Activated T-cell treated with anti-CD3 and anti-CD28 coated beads for 48 hours (primary cell): Measurements from ENCODE around the gene PLRG1.
A peak's percentile ranks its signal among the peaks of the same experiment; 100 is the strongest.
"Not testable (repeated sequence)": the region's sequence is repeated elsewhere in the genome, so short reads cannot be mapped to it uniquely, and the experiment has no call there.

Source experiments
- DNase-seq: peaks from one replicate; pipeline ENCODE4 v3.0.0-alpha.2; 2020; ENCODE audit warnings: low read depth

Gene PLRG1

DNA sequence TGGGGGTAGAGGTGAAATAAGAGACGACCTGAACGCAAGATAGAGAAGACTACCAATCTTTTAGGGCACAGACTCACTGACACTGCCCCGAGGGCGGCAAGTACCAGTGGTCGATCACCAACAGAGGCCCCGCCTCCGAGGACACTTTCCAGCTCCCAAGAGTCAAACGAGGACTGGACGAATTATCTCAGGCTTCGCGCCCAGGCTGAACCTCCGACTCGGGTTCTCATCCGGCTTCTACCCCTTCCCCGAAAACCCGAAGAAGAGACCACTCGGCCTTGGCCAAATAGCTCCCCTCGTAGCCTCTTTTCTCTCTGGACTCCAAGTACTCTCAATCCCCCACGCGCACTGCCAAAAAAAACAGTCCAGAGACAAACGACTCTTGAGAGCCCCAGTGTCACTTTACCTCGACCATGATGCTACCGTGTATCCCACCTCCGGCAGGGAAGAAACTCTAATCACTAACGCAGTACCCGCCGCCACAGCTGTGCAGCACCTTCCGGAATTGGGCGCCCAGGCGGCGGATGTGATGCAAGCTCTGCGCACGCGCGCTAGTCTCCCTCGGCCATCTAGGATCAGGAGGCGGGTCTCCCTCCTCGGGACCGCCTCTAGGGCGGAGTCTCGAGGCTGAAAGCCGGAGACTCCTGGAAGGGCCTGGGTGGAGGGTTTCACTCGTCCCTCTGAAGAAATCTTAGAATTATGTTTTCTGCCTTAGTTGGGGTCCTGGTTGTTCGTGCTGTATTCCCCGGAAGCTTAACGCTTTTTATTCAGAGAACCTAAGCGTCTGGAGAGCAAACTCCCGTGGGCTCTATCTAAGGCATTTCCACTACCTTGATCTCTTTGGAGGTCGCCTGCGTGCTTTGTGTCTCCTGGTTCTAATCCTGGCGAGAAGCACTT lies at the start of gene PLRG1:
PLRG1 (minus strand) TSS at position 507 of the 897 bp plus-strand sequence; CDS start at position 415, 92 bp downstream.
- peak; percentile 94 for DNase-seq

DNA sequence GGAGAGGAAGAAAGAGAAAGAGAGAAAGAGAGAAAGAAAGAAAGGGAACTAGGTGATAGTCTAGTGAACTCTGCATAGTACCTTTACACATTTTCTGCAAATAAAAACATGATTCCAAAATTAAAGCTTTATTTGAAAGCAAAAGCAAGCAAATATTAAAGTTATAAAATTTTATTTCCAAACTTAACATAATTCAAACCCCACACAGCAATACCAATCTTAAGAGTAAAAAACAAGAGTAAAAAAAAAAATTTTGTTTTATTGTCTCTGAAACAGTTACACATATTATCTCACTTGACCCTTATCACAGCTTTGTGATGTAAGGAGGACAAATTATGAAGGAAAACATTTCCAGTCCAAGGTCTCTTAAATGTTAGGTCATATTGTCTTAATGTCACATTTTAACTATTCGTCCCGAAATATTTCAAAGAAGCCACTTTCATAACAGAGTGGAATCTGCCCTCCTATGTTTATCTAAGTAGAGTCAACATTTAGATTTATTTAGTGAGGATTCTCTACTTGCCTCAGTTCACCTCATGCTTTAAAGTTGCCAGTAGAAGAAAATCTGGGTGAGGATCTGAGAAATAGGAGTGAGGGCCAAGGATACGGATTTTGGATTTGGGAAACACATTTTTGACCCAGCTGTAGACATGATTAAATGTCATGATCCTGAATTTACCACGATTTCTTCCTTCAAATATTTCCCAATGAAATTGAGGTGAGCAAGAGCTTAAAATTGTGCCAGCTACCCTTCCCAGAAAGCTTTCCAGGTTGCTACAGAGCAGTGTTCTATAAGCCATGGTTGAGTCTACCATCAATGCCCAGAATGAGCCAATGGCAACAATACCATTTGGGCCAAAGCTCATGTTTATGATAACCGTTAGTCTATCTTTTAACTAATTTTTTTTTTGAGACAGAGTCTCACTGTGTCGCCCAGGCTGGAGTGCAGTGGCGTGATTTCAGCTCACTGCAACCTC lies 47.9 kb upstream of the PLRG1 start:
- DNase-seq: no peak

DNA sequence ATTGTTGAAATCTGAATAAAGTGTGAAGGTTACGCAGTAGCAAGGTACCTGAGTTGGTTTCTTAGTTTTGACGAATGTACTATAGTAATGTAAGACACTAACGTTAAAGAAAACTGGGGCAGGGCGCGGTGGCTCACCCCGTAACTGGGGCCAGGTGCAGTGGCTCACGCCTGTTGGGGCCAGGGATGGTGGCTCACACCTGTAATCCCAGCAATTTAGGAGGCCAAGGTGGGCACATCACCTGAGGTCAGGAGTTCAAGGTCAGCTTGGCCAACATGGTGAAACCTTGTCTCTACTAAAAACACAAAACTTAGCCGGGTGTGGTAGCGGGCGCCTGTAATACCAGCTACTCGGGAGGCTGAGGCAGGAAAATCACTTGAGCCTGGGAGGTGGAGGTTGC lies 47.1 kb upstream of the PLRG1 start:
- not testable (repeated sequence) for DNase-seq

DNA sequence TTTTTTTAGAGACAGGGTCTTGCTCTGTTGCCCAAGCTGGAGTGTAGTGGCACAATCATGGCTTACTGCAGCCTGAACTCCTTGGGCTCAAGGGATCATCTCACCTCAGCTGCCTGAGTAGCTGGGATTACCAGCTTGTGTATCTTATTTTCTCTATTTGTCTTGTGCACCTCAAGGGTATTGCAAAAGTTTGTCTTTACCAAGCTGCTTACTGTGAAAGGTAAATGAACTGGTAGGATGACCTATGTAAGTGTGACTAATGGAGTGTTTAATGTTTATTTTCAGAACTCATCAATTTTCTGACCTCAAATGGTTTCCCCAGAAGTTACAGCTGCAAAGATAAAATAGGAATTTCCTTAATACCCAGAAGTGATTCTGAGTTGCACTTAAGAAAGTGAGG lies 45.6 kb upstream of the PLRG1 start:
- DNase-seq: no peak

DNA sequence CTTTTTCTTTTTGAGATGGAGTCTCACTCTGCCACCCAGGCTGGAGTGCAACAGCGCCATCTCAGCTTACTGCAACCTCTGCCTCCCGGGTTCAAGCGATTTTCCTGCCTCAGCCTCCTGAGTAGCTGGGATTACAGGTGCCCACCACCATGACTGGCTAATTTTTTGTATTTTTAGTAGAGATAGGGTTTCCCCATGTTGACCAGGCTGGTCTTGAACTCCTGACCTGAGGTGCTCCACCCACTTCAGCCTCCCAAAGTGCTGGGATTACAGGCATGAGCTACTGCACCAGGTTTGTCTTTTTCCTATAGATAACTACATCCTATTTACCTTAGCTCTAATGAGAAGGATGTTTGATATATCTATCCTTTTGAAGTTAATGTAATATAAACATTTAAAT lies 44.1 kb upstream of the PLRG1 start:
- not testable (repeated sequence) for DNase-seq

DNA sequence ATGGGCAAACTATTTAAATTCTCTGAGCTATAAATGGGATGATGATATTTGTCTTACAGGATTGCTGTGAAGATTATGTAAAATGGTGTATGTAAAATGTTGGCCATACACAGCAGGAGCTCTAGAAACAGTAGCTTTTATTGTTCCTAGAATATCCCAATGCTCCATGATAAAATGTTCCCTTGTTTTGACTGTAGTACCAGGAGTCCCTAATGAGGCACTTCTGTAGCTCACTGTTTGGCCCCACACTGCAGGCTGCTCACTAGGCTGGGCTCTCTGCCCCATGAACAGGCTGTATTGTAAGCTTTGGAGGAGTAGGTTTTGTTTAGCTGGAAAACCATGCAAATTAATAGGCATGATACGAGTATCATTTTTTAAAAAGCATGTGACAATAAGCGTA lies 43.7 kb upstream of the PLRG1 start:
- no peak for DNase-seq

DNA sequence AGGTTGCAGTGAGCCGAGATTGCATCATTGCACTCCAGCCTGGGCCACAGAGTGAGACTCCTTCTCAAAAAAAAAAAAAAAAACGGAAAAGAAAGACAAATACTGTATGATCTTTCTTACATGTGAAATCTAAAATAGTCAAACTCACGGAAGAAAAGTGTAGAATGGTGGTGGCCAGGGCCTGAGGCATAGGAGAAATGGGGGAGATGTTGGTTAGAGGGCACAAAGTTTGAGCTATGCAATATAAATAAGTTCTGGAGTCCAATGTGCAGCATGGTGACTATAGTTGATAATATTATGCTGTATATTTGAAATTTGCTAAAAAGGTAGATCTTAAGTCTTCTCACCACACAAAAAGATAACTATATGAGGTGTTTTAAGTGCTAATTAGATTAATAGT lies 41.7 kb upstream of the PLRG1 start:
- no peak for DNase-seq

DNA sequence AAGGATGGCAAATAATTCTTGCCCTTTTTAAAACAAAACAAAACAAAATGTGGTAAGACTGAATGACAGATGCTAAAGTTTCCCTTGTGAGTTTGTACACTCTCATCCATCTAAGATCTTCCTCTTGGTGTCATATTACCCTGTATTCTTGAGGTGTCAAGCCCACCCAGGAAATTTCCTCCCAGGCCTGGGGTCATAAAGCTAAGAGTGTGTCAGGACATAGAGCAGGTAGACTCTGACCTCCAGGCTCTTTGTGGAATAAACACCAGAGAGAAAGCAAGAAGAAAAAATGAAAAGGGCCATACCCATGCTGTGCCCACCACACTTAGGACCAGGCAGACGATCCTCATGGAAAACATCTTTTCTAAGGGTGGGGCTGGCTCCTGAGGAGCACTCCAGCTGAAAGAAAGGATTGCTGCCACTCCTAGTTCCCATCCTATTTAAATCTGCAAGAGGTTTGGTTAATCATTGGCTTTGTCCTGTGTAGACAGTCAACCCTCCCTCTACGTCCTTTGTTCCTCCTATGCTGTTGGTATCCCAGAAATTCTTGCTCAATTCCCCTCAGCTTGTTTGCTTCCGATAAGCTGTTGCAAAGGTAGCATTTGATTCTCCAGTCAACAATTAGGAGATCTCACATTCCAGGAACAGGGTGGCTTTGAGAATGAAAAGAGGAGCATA lies 40.3 kb upstream of the PLRG1 start, which contains the start of gene FGA:
FGA (minus strand) TSS at position 414 of the 678 bp plus-strand sequence; CDS start at position 359, 55 bp downstream.
- no peak for DNase-seq

DNA sequence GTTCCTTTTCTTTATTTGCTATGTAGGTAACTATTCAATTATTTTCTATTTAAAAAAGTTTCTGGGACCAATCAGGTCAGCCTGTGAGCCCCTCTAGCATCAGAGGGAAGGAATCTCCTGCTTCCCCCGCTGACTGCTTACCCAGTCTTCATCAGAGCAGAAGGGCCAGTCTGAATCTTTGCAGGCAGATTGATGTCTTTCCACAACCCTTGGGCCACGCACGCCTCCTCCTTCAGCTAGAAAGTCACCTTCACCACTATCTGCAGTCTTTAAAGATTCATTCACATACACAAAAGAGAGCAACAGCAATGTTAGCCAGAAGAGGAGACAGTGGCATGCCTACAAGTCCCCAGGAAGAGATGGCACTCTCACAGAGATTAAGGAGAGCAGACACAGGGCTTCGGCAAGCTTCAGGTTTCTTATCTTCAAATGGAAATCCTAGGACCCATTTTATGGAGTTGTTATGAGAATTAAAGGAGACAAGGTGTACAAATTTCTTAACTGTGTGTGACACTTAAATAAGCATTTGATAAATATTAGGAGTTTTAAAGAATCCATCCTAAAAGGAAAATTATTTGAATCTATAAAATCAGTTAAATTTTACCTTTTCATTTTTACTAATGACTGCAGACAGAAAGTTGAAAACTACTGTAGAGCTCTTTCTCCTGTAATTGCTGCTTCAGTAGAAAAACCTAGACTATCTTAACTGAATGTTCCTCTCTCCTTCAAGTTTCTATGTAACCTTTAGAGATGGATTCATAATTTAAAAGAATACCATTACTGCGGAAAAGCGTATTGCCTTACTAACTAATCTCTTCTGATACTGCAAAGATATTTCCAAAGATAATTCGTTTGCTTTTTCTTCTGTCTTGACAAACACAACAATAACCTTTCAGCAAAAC lies 39.3 kb upstream of the PLRG1 start:
- no peak for DNase-seq

DNA sequence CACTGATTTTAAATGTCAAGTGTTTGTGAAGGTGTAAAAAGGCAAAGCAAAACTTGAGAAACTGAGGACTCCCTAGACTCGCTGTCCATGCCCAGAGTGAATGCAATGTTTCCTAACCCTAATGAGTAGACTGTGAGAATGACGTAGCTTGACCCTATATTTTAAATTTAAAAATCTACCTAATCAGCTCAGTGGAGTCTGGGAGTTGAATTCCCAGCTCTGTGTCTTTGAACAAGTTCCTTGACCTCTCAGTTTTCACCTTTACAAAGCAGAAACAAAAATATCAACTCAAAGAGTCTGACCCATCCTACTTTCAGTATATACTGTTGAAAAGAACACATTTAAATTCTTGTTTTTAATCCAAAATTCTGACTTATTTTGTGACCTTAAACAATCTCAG lies 38.0 kb upstream of the PLRG1 start:
- DNase-seq: no peak

DNA sequence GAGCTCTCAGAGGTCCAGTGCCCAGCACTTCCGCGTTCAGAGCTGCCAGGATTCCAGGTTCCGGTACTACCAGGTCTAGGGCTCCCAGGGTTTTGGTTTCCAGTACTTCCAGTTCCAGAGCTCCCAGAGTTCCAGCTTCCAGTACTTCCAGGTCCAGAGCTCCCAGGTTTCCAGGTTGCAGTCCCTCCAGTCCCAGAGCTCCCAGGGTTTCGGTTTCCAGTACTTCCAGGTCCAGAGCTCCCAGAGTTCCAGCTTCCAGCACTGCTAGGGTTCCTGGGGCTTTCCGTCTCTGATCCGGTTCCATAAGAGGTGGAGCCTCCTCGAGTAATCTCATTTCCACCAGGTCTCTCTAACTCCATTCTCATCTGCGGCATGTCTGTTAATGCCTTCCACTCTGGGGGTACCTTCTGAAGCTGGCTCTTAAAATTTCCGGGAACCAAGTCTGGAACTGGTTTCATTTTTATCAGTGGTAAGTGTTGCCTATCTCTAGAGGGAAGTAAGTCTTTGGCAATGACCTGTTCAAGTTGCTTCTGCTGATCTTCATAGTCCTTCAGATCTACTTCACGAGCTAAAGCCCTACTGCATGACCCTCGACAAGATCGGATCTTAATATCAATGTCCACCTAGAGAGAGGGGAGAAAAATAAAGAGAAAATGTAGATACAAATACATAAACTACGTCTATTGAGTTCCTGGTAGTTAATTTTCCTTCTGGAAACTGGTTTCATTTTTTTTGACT lies 36.3 kb upstream of the PLRG1 start:
- no peak for DNase-seq

DNA sequence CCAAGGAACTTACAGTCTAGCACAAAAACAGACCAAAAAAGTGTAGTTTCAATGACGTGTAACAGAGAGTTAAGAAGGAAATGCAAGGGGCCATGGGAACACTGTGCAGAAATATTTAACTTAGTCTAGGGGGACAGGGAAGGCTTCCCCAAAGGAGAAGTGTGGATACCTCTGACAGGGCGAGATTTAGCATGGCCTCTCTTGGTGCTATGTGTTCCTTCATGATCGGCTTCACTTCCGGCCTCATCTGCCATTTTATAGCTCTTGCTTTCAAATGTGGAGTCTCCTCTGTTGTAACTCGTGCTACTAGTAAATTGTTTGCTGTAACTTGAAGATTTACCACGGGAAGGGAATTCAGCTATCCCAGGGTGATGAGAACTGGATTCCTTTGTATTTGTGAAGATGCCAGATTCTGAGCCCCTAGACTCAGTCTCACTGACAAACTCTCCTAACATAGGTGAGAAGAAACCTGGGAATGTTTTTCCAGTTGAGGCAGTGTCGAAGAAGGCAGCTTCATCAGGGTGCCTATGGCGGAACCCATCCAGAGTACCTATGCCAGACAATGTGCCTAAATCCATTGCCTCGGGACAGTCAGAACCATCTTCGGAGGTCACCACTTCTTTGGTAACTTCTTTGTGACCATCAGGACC lies 35.3 kb upstream of the PLRG1 start:
- DNase-seq: no peak

DNA sequence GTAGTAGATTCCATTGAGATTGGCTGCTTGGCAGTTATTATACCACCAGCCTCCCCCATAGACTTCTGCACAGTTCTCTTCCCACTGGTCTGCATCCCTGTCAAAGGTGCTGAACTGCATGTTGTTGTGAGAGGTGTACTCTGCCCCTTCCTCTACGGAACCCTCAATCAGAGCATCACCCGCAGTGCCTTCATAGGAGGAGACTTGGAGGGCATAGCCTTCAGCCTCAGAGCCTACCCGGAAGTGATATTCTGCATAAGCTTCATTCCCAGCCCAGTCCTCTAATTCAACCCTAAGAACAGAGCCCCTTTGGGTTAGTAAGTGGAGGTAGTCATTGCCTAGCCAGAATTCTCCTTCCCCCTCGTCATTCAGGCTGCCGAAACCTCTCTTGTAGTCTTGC lies 34.1 kb upstream of the PLRG1 start:
- DNase-seq: no peak

DNA sequence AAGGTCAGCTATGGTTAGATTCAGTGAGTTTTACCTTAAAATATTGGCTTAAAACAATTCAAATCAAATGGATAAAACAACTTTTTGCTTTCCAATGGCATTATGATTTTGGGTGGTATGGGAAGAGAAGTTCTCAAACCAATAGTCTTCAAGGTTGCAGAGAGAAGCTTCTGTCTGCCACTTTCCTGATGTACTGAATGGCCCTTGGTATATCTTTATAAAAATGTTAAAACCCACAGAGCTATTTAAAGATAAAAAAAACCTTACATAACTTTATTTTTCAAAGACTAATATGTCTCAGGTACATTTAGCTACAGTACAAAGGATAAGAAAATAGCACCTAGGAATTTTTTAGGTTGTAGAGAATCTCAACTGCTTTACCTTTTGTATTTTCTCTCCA lies 33.5 kb upstream of the PLRG1 start:
- no peak for DNase-seq

DNA sequence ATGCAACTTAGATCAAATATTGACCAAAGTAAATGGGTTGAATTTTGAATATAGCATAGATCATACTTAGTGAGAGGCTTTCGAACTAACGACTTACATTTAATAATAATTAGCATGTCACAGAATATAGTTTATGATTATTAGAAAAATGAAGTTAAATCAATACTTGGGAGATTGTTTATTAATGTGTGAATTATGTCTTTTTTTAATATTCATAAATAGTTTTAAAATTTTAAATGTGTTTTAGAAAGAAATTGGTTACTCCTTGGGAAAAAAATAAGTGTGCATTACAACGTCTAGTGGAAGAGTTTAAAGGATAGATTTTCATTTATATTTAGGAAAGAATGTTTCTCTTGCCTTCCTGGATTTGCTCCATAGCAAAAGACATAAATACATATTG lies 33.0 kb upstream of the PLRG1 start:
- no peak for DNase-seq

DNA sequence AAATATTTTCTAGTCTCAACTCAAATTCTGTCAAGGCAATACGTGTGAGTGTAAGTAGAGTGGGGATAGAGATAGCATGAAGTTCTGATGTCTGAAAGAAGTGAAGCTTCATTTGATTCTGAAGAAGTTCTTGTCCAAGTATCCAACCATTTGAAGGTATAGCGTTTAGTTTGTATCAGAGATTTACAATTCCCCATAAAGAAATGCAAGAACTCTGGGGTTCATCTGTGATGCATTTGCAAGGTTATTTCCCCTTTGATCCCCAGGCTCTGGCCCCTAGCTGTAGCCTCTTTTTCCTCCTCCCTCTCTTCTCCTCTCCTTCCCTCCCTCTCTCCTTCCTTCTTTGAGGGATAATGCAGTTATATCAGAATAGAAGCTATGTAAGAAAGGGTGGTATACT lies 32.5 kb upstream of the PLRG1 start:
- no peak for DNase-seq

DNA sequence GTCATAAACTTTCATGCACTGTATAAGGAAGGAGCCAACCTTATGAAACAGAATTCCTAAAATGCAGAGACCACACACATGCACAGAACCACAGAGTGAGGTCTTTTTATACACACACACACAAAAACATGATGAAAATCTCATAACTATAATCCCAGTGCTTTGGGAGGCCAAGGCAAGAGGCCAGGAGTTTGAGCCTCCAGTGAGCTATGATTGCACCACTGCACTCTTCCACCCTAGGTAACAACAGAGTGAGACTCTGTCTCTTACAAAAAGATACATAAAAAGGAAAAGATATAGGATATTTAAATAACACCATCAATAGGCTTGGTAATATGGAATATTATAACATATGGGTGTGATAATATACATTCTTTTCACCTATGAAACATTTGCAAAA lies 29.7 kb upstream of the PLRG1 start:
- no peak for DNase-seq

DNA sequence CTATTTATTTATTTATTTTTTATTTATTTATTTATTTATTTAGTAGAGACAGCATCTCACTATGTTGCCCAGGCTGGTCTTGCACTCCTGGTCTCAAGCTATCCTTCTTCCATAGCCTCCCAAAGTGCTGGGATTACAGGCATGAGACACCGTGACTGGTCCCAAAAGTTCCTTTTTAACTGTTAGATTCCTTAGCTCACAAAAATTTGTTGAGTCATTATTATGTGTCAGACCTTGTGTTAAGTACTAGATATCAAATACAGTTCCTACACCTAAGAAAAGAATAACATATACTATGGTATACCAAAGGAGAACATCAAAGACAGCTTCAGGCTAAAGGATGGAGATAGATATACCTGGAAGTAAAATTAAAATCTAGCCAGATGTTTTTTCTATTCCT lies 28.7 kb upstream of the PLRG1 start:
- no peak for DNase-seq

DNA sequence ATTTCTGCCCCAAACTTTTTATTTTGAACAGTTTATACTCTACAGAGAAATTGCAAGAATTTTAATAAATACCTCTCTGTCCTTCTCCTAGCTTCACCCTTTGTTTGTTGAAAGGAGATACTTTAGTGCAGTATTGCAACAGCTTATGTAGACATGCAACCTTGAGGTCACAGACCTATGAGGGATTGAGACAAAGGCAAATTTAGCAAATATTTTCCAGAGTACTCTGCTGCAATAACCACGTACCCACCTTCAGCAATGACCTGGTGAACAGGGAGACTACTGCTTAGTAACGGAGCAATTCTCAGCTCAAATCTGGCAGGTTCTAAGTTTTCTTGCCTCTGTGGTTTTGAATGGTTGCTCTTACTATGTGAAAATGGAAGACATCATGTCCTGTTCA lies 27.1 kb upstream of the PLRG1 start:
- no peak for DNase-seq

DNA sequence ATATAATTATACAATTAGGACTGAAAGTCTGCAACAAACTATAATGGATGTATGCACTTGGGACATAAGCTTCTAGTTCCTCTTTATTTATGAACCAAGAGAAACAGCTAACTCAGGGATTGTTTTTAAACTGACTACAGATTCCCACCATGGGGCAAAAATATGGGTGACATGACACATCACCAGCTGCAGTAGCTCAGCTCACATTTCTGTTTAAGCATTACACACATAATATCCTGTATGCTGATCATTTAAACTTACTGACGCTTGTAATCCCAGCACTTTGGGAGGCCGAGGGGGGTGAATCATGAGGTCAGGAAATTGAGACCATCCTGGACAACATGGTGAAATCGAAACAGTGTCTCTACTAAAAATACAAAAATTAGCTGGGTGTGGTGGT lies 24.1 kb upstream of the PLRG1 start:
- no peak for DNase-seq
